ENCODE results near the gene SLMAP. TPM values are rescaled to one million over a fixed set of nuclear protein-coding genes. Genes with fewer than 3 reads are reported as not detected.

The SLMAP gene
- total RNA-seq, 4 donors from 2014 or later: 49.4 to 89.1 (median 61.3) TPM

- H3K27me3 ChIP-seq: no peaks in the 10 kb centered on the region
- peaks cover 31% of the 10 kb centered on the region for H3K4me1 ChIP-seq
- no peak for DNase-seq (ENCODE audit: low spot score in 2 of 2)
- no peak overlapping the region for H3K27ac ChIP-seq
- TF ChIP-seq POLR2A (IDR thresholded peaks at IDR 0.05) (no peak), EP300 (IDR thresholded peaks at IDR 0.05) (no peak), POLR2AphosphoS5 (IDR thresholded peaks at IDR 0.05) (no peak)
- TF ChIP-seq, protein P1, sequence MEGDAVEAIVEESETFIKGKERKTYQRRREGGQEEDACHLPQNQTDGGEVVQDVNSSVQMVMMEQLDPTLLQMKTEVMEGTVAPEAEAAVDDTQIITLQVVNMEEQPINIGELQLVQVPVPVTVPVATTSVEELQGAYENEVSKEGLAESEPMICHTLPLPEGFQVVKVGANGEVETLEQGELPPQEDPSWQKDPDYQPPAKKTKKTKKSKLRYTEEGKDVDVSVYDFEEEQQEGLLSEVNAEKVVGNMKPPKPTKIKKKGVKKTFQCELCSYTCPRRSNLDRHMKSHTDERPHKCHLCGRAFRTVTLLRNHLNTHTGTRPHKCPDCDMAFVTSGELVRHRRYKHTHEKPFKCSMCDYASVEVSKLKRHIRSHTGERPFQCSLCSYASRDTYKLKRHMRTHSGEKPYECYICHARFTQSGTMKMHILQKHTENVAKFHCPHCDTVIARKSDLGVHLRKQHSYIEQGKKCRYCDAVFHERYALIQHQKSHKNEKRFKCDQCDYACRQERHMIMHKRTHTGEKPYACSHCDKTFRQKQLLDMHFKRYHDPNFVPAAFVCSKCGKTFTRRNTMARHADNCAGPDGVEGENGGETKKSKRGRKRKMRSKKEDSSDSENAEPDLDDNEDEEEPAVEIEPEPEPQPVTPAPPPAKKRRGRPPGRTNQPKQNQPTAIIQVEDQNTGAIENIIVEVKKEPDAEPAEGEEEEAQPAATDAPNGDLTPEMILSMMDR (IDR thresholded peaks at IDR 0.05): no peak
- H3K9me3 ChIP-seq: no peaks in the 10 kb centered on the region
- H3K36me3 ChIP-seq: no peaks in the 10 kb centered on the region
- WGBS: 100% methylated on average over 1 of the region's 1 CpG
- no peak overlapping the region for H3K4me3 ChIP-seq
Observed at GRCh38 chr3:57826245-57826951, 70.3 kb downstream of the SLMAP start.

DNA sequence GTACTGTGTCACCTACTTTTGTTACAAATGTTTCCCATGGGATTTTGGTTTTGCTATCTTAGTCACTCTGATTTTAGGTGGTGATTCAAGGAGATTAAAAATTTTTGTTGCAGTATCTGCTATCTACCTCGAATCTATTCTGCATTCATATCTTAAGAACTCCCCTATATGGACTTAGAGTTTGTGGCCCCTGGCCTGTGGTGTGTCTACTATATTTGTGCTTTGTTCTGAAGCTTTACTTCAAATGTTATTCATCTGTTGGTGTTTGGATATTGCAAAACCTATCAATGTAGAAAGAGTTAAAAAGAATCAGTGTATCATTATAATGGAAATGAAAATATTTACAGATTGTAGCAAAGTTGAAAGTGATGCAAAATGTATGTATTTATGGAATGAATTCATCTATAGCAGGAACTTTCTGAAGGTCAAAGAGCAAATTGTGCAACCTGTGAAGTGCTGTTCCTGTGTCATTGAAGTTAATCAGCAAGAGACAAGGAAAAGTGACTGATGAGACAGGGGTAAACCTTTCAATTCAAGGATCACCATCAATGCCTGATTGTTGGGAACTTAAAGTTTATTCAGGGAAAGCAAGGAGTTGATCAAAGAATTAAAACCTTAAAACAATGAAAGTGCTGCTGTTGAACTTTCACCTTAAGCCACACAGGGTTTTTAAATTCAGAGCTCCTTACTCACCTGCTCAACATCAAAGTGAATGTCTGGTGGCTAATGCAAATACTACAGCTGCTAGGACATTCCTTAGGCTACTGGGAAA lies 71.0 kb downstream of the SLMAP start:
- Histone ChIP-seq H3K4me1 (peaks cover 25% of the 10 kb centered on the region), H3K27me3 (no peaks in the 10 kb centered on the region), H3K36me3 (peaks cover 6% of the 10 kb centered on the region), H3K9me3 (no peaks in the 10 kb centered on the region), H3K4me3 (no peak overlapping the region), H3K27ac (no peak overlapping the region)
- TF ChIP-seq, protein P1 (IDR thresholded peaks at IDR 0.05): no peak
- TF ChIP-seq POLR2A (IDR thresholded peaks at IDR 0.05) (no peak), POLR2AphosphoS5 (IDR thresholded peaks at IDR 0.05) (no peak), EP300 (IDR thresholded peaks at IDR 0.05) (no peak)
- no peak for DNase-seq (ENCODE audit: low spot score in 2 of 2)
- 74% methylated on average over 1 of the region's 1 CpG for WGBS

- no peaks in the 10 kb centered on the region for H3K9me3 ChIP-seq
- 88% methylated on average over 4 of the region's 4 CpGs for WGBS
- TF ChIP-seq POLR2AphosphoS5 (IDR thresholded peaks at IDR 0.05) (no peak), EP300 (IDR thresholded peaks at IDR 0.05) (no peak), POLR2A (IDR thresholded peaks at IDR 0.05) (no peak)
- TF ChIP-seq, protein P1 (IDR thresholded peaks at IDR 0.05): no peak
- H3K4me1 ChIP-seq: peaks cover 20% of the 10 kb centered on the region
- no peak overlapping the region for H3K4me3 ChIP-seq
- no peak for DNase-seq (ENCODE audit: low spot score in 2 of 2)
- no peaks in the 10 kb centered on the region for H3K27me3 ChIP-seq
- no peak overlapping the region for H3K27ac ChIP-seq
- H3K36me3 ChIP-seq: peaks cover 8% of the 10 kb centered on the region
Observed at GRCh38 chr3:57827757-57828156, 71.6 kb downstream of the SLMAP start.

DNA sequence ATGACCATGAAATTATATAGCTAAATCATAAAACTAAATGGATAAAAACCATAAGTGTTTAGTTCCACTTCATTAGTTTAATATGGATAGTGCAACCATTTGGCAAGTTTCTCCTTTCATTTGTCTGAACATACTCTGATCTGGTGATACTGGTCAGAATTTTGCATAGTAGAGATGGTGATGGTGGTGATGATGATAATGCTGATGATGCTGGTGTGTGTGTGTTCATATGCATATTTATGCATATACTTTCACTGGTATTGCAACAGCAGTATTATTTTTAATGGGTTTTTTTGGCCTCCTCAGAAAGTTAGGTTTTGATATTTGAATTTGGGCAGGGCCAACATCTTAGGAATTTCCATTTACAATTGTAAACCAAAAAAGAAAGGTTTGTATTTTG lies 76.4 kb downstream of the SLMAP start:
- no peak for DNase-seq (ENCODE audit: low spot score in 2 of 2)
- no peaks in the 10 kb centered on the region for H3K27me3 ChIP-seq
- no peaks in the 10 kb centered on the region for H3K9me3 ChIP-seq
- H3K4me1 ChIP-seq: peaks cover under 1% of the 10 kb centered on the region
- H3K4me3 ChIP-seq: no peak overlapping the region
- peaks cover 12% of the 10 kb centered on the region for H3K36me3 ChIP-seq
- no peak overlapping the region for H3K27ac ChIP-seq
- TF ChIP-seq, protein P1 (IDR thresholded peaks at IDR 0.05): no peak
- TF ChIP-seq POLR2AphosphoS5 (IDR thresholded peaks at IDR 0.05) (no peak), EP300 (IDR thresholded peaks at IDR 0.05) (no peak), POLR2A (IDR thresholded peaks at IDR 0.05) (no peak)

- no peak overlapping the region for H3K27ac ChIP-seq
- DNase-seq (ENCODE audit: low spot score in 2 of 2): no peak
- H3K4me1 ChIP-seq: no peaks in the 10 kb centered on the region
- WGBS: 83% methylated on average over 1 of the region's 1 CpG
- no peaks in the 10 kb centered on the region for H3K9me3 ChIP-seq
- no peaks in the 10 kb centered on the region for H3K27me3 ChIP-seq
- H3K36me3 ChIP-seq: peaks cover 12% of the 10 kb centered on the region
- no peak overlapping the region for H3K4me3 ChIP-seq
- TF ChIP-seq POLR2A (IDR thresholded peaks at IDR 0.05) (no peak), POLR2AphosphoS5 (IDR thresholded peaks at IDR 0.05) (no peak), EP300 (IDR thresholded peaks at IDR 0.05) (no peak)
- TF ChIP-seq, protein P1 (IDR thresholded peaks at IDR 0.05): no peak
Observed at GRCh38 chr3:57832900-57833313, 76.8 kb downstream of the SLMAP start.

Data from suprapubic skin (tissue), 4 donors.